DOHH2 (cell line): ENCODE measurements around the gene KPNA2.

Experiments
- CTCF ChIP-seq: fragments of 200-600 bp; sonication (generic); IDR thresholded peaks from one replicate; pipeline ENCODE4 v1.5.1; 2014; ENCODE audit warnings: antibody characterized with exemption, mild to moderate bottlenecking, low read depth, low read length; ENCODE audit not compliant: poor library complexity, severe bottlenecking
- EZH2phosphoT487 ChIP-seq: fragments of 200-600 bp; sonication (generic); IDR thresholded peaks from 2 replicates; pipeline ENCODE4 v1.6.1; 2017; ENCODE audit warnings: borderline replicate concordance, mild to moderate bottlenecking, antibody characterized with exemption, low read length, moderate library complexity, mixed read lengths

- TF ChIP-seq CTCF (no peak), EZH2phosphoT487 (no peak)
Measured at GRCh38 chr17:68061512-68062313, 26.2 kb downstream of the KPNA2 start.
